ENCODE data around the gene PLEK. TPM values are rescaled to one million over a fixed set of nuclear protein-coding genes. Genes with fewer than 3 reads are reported as not detected.

PLEK gene
- total and polyA plus RNA-seq, 7 donors: 0.89 to 3.9 (median 2.3) TPM

DNA sequence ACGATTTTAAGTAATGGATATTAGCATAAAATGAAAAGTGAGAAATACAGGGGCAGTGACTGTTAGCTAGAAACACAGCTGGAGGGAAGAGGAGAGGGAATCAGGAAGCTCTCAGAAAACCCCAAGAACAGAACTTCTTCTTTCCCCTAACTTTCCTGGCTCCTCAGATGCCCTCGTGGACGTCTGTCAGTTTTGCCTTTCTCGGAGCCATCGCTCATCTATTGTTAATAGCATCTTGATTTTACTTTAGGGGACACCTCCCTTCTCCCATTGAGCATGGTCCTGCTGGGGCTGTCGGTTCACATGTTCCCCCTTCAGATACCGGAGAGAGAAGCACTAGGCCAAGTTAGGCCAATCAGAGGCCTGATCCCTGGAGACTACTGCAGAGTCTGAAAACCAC is 2.3 kb upstream of the PLEK start:
- Histone ChIP-seq H3K4me3 (no peak overlapping the region), H3K4me1 (no peaks in the 10 kb centered on the region), H3K36me3 (ENCODE audit: insufficient read depth in 1 of 2, low read depth in 1 of 2) (no peaks in the 10 kb centered on the region), H3K9me3 (no peaks in the 10 kb centered on the region), H3K27me3 (ENCODE audit: insufficient read depth in 3 of 3, low read length in 2 of 3) (no peaks in the 10 kb centered on the region), H3K27ac (no peak overlapping the region)
- WGBS, 3 donors: 84 to 88% (median 87%) methylated on average over 7 of the region's 7 CpGs
- TF ChIP-seq, protein P1, sequence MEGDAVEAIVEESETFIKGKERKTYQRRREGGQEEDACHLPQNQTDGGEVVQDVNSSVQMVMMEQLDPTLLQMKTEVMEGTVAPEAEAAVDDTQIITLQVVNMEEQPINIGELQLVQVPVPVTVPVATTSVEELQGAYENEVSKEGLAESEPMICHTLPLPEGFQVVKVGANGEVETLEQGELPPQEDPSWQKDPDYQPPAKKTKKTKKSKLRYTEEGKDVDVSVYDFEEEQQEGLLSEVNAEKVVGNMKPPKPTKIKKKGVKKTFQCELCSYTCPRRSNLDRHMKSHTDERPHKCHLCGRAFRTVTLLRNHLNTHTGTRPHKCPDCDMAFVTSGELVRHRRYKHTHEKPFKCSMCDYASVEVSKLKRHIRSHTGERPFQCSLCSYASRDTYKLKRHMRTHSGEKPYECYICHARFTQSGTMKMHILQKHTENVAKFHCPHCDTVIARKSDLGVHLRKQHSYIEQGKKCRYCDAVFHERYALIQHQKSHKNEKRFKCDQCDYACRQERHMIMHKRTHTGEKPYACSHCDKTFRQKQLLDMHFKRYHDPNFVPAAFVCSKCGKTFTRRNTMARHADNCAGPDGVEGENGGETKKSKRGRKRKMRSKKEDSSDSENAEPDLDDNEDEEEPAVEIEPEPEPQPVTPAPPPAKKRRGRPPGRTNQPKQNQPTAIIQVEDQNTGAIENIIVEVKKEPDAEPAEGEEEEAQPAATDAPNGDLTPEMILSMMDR (IDR thresholded peaks at IDR 0.05): no peak
- ATAC-seq (no peak), DNase-seq (no peak)
- intact Hi-C loops (cut with DNase I): loop anchor here in 1 of 2 donors (5.0 kb wide), 1 partner anchor 80 kb away; no protein-coding TSS in a partner anchor

DNA sequence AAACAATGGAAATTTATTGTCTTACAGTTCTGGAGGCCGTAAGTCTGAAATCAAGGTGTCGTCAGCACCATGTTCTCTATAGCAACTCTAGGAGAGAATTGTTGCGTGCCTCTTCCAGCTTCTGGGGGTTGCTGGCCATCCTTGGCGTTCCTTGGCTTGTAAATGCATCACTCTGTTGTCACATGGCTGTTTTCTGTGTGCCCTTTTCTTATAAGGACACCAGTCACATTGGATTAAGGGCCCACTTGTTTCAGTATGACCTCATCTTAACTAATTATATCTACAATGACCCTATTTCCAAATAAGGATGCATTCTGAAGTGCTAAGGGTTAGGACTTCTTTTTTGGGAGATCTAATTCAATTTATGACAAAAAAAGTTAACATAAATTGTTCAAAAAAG is 1.4 kb upstream of the PLEK start:
- ATAC-seq: no peak
- H3K27ac ChIP-seq: no peak overlapping the region
- no peaks in the 10 kb centered on the region for H3K9me3 ChIP-seq

DNA sequence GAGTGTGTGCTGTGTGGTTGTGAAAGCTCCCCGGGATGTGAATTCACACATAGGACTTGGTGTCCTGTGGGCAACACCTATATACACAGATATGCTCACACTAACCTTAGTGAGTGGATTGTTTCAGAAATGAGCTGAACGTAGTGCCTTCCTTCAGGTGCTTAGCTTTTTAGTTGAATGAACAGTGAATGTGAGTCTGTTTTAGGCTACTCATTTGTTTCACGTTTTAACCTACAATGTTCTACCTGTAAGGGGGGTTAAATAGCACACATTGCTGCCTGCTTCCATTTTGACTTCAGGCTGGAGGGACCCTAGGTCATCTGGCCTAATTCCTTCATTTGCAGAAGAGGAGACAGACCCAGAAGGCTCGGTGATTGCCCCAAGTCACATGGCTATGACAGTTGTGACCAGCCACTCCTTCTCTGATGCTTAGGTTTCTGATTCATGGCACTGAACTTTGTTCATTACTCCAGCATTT is 1.0 kb downstream of the PLEK start:
- Histone ChIP-seq H3K4me3 (peak overlapping the region; percentile 40), H3K9me3 (no peaks in the 10 kb centered on the region), H3K4me1 (no peaks in the 10 kb centered on the region), H3K36me3 (ENCODE audit: insufficient read depth in 1 of 2, low read depth in 1 of 2) (no peaks in the 10 kb centered on the region), H3K27ac (no peak overlapping the region), H3K27me3 (ENCODE audit: insufficient read depth in 3 of 3, low read length in 2 of 3) (no peaks in the 10 kb centered on the region)
- no peak for ATAC-seq
- TF ChIP-seq, protein P1 (IDR thresholded peaks at IDR 0.05): no peak
- 74 to 81% (median 80%) methylated on average over 4 of the region's 4 CpGs for WGBS, 3 donors
- DNase-seq: no peak
- intact Hi-C loops (cut with DNase I): no loop called here

More for the DNA sequence above, 1.4 kb upstream of the PLEK start:
- Histone ChIP-seq H3K27me3 (ENCODE audit: insufficient read depth in 3 of 3, low read length in 2 of 3) (no peaks in the 10 kb centered on the region), H3K36me3 (ENCODE audit: insufficient read depth in 1 of 2, low read depth in 1 of 2) (no peaks in the 10 kb centered on the region), H3K4me1 (no peaks in the 10 kb centered on the region), H3K4me3 (no peak overlapping the region)
- TF ChIP-seq, protein P1 (IDR thresholded peaks at IDR 0.05): no peak
- no peak for DNase-seq
- intact Hi-C loops (cut with DNase I): loop anchor here in 1 of 2 donors (5.0 kb wide), 1 partner anchor 79 kb away; no protein-coding TSS in a partner anchor
- 79 to 94% (median 79%) methylated on average over 4 of the region's 4 CpGs for WGBS, 3 donors

DNA sequence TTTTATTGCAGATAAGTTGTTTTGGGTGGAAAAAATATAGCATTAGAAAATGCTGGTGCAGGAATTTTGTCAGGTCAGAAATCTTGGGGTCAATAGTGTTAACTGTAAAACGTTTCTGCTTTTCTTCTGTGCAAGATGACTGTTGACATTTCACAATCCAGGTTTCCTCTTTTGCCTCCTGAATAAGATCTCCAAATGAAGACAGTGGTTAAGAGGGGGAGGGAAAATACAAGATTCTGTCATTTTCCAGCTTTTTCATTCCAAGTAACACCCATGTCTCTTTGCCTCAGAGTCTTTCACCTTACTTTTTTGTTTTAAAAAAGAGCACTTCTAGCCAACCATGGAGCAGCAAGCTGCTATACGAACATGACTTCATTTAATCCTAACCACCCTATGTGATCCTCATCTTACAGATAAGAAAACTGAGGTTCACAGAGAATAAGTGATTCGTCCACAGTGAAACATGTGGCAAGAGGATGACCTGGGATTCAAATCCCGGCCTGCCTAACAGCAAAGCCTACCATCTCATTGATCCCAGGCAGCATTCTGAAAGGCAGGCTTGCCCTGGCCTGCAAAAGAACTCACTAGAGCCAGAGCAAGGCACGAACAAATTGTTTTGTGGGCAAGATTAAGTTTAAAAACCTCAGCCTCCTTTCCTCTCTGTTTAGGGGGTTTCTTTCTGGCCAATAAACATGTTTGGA is 3.0 kb downstream of the PLEK start:
- DNase-seq (no peak), ATAC-seq (no peak)
- TF ChIP-seq, protein P1 (IDR thresholded peaks at IDR 0.05): no peak
- intact Hi-C loops (cut with DNase I): no loop called here
- Histone ChIP-seq H3K27me3 (ENCODE audit: insufficient read depth in 3 of 3, low read length in 2 of 3) (no peaks in the 10 kb centered on the region), H3K4me3 (peak overlapping the region; percentile 40), H3K27ac (no peak overlapping the region), H3K4me1 (no peaks in the 10 kb centered on the region), H3K36me3 (ENCODE audit: insufficient read depth in 1 of 2, low read depth in 1 of 2) (no peaks in the 10 kb centered on the region), H3K9me3 (no peaks in the 10 kb centered on the region)
- 53 to 62% (median 55%) methylated on average over 5 of the region's 5 CpGs for WGBS, 3 donors

Data from psoas muscle (tissue), 8 donors.